Activated CD4-positive, alpha-beta T cell treated with anti-CD3 and anti-CD28 coated beads for 48 hours (primary cell): ENCODE measurements around the gene MRAP.

Source experiments
- DNase-seq: peaks from one replicate; pipeline ENCODE4 v3.0.0-alpha.2; 2020

MRAP gene

DNA sequence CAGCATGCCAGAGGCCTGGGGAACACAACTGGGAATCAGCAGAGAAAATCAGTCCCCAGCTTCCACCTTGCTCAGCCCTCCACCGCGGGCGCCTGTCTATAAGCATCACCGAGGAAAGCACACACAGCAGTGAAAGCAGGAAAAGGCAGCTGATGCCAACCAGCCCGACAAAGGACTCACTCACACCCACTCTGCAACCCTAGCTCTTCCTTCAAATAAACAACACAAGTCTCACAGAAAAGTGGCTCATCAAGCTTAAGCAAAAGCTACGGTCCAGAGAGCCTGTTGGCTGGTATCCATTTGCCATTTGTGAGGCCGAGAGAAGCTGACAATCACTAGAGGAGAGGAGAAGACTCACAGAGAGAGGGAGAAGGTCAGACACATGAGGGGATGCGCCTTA lies 27.1 kb downstream of the MRAP start:
- DNase-seq, result no peak

GRCh38 chr21:32328595-32328994 lies 29.9 kb downstream of the MRAP start:
- no peak for DNase-seq

DNA sequence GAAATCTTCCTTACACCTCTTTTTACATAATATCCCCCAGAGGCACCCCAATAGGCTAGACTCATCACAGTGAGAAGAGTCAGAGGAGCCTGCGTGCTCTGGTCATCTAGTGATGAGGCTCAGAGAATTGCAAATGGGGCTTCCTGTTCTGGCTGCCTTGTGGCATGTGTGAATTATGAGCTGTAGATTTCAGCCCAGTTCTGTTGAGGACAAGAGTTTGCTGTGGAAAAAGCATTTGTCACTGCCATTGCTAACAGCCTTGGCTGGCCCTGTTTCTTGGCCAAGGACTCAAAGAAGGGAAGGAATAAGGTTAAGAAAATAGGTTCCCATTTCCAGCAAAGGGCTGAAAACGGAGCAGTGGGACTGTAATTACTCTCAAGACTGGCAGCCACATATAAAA lies 30.7 kb downstream of the MRAP start:
- no peak for DNase-seq

GRCh38 chr21:32329776-32330175 lies 31.1 kb downstream of the MRAP start:
- DNase-seq, result no peak

GRCh38 chr21:32330784-32331311 lies 32.2 kb downstream of the MRAP start:
- DNase-seq, result no peak

DNA sequence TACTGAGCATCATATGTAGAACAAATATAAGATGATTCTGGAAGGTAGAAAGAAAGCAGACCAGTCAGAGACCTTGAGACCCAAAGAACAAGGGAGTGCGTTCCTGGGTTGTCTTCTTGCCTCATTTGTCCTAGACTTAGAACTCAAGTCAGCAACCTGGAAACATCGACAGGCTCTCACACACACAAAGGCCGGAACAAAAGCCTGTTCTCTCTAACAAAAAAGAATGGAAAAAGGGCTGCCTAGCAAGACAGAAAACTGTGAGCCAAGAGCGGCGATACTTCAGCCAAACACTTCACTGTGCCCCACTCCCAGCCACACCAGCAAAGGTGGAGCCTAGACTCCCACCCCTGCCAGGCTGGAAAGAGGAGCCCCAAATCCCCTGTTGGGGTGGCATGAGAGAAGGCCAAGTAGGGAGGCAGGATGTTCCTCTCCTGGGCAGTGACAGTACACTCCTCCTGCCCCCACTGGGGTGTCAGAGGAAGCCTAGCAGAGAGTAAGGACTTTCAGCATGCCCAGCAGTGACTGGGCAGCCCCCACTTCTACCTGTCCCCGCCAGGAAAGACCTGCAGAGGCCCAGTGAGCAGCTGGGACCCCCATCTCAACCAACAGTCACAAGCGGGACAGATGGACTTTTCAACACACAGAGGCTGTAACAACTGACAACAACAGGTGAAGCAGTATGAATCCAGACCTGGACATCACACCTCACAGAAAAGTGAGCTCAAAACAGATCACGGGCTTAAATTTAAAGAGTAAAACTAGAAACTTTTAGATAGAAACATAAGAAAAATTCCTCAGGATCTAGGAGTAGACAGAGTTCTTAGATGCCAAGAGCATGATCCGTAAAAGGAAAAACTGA lies 33.0 kb downstream of the MRAP start:
- DNase-seq, result no peak

DNA sequence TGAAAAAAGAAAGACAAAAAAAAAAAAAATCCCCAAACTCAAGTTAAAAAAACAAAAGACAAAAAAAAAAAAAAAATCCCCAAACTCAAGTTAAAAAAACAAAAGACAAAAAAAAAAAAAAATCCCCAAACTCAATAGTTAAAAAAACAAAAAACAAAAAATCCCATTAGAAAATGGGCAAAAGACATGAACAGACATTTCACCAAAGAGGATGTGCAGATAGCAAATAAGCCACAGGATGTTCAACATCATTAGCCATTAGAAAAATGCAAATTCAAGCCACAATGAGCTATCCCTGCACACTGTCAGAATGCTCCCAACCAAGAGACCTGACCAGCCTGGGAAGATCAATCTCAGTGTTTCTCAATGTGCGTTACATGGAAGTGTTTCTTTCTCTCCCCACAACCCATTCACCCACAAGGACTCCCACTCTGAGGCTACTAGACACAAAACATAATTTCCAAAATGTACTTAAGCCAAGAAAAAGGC lies 33.9 kb downstream of the MRAP start:
- no peak for DNase-seq

GRCh38 chr21:32333953-32334673 lies 35.5 kb downstream of the MRAP start:
- no peak for DNase-seq

DNA sequence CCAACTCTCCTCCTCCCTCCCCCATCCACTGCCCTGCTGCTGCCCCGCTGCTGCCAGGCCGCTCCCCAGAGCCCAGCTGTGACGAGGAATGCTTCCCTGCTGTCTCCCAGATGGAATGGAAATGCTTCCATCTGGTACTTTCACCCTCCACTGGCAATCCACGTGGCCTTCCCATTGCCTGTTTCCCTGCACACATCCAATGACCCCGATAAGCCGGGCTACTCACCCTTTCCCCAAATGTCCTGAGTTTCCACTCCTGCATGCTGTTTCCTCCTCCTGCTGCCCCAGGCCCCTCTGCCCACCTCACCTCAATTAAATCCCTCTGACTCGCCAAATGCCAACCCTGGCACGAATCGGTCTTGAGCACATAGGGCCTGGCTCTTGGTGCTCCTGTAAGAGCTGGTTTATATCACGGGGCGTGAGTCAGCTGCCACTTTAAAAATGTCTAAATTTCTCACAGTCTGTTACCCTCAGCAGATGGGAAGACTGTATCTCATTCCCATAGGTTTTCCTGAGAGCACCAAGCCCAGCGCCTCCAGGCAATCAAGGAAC lies 36.4 kb downstream of the MRAP start:
- DNase-seq, result no peak

DNA sequence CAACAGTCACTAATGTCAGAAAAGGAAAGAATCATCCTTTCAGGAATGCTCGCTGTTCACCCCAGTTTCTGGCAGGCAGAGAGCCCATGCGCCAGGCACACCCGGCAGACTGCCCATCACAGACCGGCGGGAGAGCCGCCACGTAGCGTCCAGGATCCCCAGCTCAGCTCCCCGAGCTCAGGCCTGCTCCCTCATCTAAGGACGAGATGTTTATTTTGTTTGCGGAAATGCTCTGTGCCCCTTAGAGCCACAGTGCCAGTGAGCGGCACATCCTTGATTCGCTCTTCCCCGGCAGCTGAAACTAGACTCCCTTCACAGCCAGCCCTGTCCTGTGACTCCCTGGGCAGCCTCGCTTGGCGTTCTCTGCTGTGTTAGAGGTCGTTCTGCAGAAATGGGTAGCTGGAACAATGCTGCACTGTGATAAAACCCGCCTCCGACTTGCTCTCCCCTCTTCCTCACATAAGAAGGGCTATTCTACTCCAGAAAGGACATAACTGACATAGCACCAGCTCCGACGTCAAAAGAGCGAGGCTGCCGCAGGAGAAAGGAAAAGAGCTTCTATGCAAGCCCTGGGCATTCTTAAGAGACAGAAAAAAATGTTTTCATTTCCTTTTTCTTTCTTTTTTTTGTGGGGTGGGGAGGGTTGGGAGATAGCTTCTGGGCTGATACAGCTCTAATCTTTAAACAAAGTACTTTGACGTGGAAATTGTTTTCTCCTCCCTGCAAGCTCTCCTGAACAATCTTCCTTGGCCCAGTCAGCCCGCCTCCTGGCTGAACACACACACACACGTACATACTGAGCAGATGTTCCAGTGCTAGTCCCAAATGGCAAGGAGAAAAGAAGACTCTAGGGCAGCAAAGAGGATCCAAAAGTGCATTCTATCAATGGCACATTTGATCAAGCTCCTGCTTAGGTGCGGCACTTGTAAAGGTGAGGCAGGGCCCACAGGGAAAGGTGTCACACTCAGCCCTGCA lies 37.2 kb downstream of the MRAP start:
- no peak for DNase-seq

GRCh38 chr21:32336711-32337110 lies 38.1 kb downstream of the MRAP start:
- DNase-seq, result no peak

GRCh38 chr21:32337206-32337605 lies 38.6 kb downstream of the MRAP start:
- DNase-seq, result no peak

DNA sequence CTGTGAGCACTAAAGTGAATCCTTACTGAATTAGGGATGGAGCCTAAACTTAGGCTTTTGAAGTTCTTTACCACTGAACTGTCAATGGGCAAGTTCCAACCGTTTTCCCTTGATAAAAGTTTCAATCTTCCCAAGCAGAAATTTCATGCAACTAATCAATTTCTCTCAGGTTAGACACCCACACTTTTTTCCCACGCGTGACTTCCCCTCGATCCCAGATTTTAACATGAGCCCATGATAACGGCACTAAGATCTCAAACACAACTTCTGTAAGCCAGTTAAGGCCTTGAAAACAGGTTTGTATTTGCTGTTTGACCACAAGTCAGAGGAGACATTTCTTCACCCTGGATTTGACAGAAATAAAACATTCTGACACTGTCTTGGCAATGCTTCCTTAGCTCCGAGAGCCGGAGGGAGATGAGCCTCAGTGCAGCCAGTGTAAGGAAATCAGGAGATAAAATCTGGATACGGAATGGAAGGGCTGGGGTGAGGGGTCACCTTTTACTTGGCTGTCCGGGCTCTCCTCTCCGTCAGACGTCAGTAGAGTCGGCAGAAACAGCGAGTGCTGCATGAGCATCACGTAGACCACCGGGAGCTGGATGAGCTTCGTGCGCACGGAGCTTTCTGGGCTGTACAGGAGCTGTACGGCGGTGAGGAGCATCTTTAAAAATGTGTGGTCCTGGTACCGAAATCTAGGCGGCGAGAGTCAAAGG lies 39.7 kb downstream of the MRAP start:
- DNase-seq, result no peak

GRCh38 chr21:32340863-32341848 lies 42.5 kb downstream of the MRAP start:
- no peak for DNase-seq

DNA sequence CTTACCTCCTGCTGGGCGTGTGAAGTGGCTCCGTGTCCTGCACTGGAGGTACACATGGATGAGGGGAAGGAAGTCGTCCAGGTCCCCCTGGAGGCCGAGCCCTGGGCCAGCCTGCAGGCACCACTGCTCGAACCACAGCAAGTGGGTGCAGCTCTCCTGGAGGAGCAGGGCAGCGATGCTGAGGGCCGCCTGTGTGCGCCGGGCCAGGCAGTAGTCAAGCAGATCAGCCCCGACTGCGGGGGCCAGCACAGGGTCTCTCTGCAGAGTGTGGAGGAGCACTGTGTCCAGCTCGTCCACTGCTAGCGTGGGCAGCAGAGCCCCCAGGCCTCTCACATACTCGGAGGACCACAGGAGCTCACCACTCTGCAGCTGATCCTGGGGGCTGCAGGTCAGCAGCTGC lies 48.3 kb downstream of the MRAP start:
- no peak for DNase-seq

DNA sequence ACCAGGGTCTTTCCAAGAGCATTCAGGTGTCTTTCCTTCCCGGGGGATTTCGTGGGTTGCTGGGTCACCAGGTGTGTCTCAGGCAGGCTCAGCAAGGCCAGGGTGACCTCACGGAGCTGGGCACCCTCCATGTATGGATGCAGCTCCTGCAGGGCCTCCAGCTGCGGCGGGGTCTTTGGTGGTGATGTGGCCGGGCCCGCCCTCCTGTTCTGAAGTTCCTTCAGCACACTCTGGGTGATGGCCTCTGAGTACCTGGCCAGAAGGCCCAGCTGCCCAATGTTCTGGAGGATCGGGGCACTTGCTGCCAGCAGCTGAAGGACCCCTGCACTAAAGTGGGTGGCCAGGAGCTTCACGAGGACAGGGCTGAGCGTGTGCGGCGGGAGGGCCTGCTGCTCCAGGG lies 48.7 kb downstream of the MRAP start:
- no peak for DNase-seq

- no peak for DNase-seq
These were observed 49.3 kb downstream of the MRAP start for GRCh38 chr21:32347977-32348376.

- no peak for DNase-seq
These were observed 50.1 kb downstream of the MRAP start for GRCh38 chr21:32348604-32349332.

- DNase-seq, result no peak
These were observed 50.8 kb downstream of the MRAP start for GRCh38 chr21:32349333-32349944.
